ENCODE results near the gene BLVRB. TPM values are rescaled to one million over a fixed set of nuclear protein-coding genes. Genes with fewer than 3 reads are reported as not detected.

The BLVRB gene
- total and polyA plus RNA-seq, 9 of the 15 experiments (the other 6 are each of a cell fraction or from before 2014, with no cell fraction given) = 81.1 to 749 (median 331) TPM

DNA sequence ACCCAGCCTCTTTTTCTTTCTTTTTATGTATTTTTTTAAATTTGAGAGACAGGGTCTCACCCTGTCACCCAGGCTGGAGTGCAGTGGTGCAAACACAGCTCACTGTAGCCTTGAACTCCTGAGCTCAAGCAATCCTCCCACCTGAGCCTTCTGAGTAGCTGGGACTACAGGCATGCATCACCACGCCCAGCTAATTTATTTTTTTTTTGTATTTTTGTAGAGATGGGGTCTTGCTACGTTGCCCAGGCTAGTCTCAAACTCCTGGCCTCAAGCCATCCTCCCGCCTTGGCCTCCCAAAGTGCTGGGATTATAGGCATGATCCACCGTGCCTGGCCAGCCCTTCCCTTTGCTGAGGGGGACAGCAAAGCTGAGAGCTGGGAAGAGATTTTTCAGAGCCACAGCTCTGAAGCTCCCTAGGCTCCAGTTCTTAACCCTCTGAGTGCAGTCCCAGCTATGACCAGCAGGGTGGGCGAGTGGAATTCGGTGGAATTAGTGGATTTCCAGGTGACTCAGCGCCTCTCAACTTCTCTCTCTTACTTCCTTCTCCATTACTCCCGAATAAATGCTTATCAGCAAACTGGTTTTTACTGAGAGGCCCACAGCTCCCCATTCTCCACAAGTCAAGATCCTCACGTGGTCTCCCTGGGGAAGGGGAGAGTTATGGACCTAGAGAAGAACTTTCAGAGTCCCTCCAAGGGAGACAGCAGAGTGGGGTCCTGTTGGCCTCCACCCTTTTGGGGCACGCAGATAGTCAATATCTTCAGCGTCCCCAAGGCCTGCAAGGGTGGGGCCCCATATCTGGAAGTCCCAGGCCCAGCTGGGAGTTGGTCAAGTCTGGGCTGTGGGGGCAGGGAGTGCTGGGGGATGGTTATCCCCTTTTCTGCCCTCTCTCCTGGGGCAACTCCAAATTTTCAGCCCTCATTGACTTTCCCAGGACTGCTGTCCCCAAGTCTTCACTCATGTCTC, 1.2 kb downstream of the BLVRB start (continued):
- TF ChIP-seq FOXP1 (CRISPR knock-in tag; IDR thresholded peaks at IDR 0.05) = no peak
- peak; percentile 83 for TF ChIP-seq MYNN (IDR thresholded peaks at IDR 0.05)
- TF ChIP-seq MYNN (CRISPR knock-in tag; IDR thresholded peaks at IDR 0.05) = no peak
- TF ChIP-seq, protein P1, sequence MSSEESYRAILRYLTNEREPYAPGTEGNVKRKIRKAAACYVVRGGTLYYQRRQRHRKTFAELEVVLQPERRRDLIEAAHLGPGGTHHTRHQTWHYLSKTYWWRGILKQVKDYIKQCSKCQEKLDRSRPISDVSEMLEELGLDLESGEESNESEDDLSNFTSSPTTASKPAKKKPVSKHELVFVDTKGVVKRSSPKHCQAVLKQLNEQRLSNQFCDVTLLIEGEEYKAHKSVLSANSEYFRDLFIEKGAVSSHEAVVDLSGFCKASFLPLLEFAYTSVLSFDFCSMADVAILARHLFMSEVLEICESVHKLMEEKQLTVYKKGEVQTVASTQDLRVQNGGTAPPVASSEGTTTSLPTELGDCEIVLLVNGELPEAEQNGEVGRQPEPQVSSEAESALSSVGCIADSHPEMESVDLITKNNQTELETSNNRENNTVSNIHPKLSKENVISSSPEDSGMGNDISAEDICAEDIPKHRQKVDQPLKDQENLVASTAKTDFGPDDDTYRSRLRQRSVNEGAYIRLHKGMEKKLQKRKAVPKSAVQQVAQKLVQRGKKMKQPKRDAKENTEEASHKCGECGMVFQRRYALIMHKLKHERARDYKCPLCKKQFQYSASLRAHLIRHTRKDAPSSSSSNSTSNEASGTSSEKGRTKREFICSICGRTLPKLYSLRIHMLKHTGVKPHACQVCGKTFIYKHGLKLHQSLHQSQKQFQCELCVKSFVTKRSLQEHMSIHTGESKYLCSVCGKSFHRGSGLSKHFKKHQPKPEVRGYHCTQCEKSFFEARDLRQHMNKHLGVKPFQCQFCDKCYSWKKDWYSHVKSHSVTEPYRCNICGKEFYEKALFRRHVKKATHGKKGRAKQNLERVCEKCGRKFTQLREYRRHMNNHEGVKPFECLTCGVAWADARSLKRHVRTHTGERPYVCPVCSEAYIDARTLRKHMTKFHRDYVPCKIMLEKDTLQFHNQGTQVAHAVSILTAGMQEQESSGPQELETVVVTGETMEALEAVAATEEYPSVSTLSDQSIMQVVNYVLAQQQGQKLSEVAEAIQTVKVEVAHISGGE (CRISPR knock-in tag; IDR thresholded peaks at IDR 0.05) = peak in 1 of 3 experiments; percentile 80; a peak in 2 of 6 replicates
- TF ChIP-seq ARID2 (IDR thresholded peaks at IDR 0.05) = 0 out of 2 replicates have a peak, but pooled peaks have one; percentile 11
- TF ChIP-seq PHB2 (IDR thresholded peaks at IDR 0.05; ENCODE audit: low read depth) = peak; percentile 85
- TF ChIP-seq C11orf30 (IDR thresholded peaks at IDR 0.05; ENCODE audit: low read depth) = peak; percentile 96
- TF ChIP-seq LCOR (CRISPR knock-in tag; IDR thresholded peaks at IDR 0.05) = peak; percentile 75
- TF ChIP-seq HNRNPL (IDR thresholded peaks at IDR 0.05; ENCODE audit: low read depth, low read length) = no peak
- TF ChIP-seq, protein P2, sequence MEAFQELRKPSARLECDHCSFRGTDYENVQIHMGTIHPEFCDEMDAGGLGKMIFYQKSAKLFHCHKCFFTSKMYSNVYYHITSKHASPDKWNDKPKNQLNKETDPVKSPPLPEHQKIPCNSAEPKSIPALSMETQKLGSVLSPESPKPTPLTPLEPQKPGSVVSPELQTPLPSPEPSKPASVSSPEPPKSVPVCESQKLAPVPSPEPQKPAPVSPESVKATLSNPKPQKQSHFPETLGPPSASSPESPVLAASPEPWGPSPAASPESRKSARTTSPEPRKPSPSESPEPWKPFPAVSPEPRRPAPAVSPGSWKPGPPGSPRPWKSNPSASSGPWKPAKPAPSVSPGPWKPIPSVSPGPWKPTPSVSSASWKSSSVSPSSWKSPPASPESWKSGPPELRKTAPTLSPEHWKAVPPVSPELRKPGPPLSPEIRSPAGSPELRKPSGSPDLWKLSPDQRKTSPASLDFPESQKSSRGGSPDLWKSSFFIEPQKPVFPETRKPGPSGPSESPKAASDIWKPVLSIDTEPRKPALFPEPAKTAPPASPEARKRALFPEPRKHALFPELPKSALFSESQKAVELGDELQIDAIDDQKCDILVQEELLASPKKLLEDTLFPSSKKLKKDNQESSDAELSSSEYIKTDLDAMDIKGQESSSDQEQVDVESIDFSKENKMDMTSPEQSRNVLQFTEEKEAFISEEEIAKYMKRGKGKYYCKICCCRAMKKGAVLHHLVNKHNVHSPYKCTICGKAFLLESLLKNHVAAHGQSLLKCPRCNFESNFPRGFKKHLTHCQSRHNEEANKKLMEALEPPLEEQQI (IDR thresholded peaks at IDR 0.05) = 0 out of 2 replicates have a peak, but pooled peaks have one; percentile 48
- peak; percentile 96 for TF ChIP-seq MAFG (tag; conservative IDR thresholded peaks at IDR 0.05)
- TF ChIP-seq, protein P3, sequence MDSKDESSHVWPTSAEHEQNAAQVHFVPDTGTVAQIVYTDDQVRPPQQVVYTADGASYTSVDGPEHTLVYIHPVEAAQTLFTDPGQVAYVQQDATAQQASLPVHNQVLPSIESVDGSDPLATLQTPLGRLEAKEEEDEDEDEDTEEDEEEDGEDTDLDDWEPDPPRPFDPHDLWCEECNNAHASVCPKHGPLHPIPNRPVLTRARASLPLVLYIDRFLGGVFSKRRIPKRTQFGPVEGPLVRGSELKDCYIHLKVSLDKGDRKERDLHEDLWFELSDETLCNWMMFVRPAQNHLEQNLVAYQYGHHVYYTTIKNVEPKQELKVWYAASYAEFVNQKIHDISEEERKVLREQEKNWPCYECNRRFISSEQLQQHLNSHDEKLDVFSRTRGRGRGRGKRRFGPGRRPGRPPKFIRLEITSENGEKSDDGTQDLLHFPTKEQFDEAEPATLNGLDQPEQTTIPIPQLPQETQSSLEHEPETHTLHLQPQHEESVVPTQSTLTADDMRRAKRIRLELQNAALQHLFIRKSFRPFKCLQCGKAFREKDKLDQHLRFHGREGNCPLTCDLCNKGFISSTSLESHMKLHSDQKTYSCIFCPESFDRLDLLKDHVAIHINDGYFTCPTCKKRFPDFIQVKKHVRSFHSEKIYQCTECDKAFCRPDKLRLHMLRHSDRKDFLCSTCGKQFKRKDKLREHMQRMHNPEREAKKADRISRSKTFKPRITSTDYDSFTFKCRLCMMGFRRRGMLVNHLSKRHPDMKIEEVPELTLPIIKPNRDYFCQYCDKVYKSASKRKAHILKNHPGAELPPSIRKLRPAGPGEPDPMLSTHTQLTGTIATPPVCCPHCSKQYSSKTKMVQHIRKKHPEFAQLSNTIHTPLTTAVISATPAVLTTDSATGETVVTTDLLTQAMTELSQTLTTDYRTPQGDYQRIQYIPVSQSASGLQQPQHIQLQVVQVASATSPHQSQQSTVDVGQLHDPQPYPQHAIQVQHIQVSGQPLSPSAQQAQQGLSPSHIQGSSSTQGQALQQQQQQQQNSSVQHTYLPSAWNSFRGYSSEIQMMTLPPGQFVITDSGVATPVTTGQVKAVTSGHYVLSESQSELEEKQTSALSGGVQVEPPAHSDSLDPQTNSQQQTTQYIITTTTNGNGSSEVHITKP (IDR thresholded peaks at IDR 0.05; ENCODE audit: partially characterized antibody) = peak; percentile 45
- TF ChIP-seq, protein P4, sequence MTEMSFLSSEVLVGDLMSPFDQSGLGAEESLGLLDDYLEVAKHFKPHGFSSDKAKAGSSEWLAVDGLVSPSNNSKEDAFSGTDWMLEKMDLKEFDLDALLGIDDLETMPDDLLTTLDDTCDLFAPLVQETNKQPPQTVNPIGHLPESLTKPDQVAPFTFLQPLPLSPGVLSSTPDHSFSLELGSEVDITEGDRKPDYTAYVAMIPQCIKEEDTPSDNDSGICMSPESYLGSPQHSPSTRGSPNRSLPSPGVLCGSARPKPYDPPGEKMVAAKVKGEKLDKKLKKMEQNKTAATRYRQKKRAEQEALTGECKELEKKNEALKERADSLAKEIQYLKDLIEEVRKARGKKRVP (CRISPR knock-in tag; IDR thresholded peaks at IDR 0.05) = 0 out of 2 replicates have a peak, but pooled peaks have one; percentile 45

Measured in K562 (cell line).